NCI-H345 treated with DMSO at 0.1 percent for 48 hours (cell line): ENCODE results near the gene HIC2.
"Not testable (repeated sequence)": the region's sequence is repeated elsewhere in the genome, so short reads cannot be mapped to it uniquely, and the experiment has no call there.

Experiments
- DNase-seq: peaks from one replicate; lab custom pipeline; 2025; ENCODE audit not compliant: unreplicated experiment; lab: John Stamatoyannopoulos, UW

The HIC2 gene

DNA sequence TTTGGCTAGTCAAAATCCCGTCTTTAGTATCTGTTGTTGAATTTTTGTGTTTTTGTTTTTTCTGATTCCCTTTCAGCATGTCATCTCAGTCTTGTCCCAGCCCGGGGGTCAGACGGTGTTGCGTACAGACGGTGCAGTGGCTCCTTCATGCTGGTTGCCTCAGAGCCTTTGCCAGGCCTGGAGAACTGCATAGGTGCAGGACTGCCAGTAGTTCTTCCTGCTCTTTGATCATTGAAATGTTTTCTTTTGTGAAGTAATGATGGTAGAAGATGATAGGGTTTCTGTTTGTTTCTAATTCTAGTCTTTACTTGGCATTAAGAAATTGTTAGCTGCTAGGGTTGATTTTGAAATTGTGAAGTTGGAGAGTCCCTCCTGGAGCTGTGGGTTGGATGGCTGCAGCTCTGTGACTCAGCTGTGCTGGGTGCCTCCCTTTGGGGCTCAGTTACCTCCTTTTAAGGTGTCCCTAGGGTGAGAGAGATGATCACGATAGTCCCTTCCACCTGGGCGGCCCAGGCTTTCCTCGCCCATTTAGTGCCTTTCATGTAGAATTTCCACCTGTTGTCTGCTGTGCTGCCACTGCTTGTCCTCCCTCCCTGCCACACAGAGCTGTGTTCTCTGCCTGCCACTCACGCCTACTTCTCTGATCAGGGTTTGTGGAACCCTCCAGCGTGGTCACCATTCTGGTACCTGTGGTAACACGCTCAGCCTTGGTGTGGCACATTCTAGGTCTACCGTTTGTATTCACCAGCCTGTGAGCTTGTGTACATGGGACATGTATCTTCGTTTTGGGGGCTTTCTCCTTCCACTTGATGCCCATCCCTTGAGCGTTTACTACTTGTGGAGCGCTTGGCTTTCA is 17.4 kb downstream of the HIC2 start:
- not testable (repeated sequence) for DNase-seq

DNA sequence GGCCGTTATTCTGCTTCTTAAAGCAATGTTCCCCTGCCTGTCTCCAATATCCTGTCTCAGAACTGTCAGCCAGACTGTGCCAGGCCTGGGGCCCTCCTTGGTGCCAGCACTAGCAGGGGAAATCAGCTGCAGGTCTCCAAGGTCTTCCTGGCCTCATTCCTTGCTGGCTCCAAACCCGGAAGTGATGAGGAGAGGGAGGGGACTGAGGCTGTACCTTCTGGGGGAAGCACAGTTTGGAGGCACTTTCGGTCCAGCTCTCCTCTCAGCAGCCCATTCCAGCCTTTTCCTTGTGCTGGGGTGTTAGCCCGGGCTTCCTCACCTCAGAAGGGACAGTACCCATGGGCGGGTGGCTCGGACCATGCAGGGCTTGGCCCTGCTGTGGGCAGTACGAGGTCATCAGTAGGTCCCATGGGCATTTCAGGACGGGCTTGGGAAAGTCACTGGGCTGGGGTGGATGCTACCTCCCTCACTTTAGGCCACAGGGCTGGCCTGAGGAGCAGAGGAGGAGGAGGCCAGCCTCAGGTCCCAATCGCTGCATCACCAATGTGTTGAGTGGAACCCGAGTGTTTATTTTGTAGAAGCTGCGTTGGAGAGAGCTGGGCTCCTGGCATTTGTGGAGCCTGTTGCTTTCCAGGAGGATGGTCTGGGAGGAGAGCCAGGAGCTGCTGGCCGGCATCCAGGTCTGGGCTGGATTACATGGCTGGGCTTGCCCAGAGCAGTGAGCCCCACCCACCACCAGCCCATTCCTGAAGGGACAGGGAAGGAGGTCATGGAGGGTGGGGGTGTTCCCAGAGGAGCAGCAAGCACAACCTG is 19.0 kb downstream of the HIC2 start:
- DNase-seq = not testable (repeated sequence)

DNA sequence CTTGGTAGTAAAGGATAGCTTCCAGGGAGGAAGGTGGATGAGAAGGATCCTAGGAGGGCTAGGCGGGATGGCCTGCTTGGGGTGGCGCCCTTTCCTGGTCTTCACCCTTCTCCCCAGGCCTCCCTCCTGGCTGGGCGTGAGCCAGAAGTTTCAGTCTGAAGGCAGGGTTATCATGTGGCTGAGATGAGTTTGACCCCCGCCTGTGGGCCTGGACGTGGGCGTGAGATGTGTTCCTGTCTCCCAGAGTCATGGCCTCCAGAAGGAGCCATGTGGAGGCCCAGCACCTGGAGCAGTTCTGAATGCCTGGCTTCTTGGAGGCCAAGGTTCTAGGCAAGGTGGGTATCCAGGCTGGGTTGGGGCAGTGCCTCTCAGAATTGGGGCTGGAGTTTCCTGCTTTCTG is 20.8 kb downstream of the HIC2 start:
- not testable (repeated sequence) for DNase-seq

DNA sequence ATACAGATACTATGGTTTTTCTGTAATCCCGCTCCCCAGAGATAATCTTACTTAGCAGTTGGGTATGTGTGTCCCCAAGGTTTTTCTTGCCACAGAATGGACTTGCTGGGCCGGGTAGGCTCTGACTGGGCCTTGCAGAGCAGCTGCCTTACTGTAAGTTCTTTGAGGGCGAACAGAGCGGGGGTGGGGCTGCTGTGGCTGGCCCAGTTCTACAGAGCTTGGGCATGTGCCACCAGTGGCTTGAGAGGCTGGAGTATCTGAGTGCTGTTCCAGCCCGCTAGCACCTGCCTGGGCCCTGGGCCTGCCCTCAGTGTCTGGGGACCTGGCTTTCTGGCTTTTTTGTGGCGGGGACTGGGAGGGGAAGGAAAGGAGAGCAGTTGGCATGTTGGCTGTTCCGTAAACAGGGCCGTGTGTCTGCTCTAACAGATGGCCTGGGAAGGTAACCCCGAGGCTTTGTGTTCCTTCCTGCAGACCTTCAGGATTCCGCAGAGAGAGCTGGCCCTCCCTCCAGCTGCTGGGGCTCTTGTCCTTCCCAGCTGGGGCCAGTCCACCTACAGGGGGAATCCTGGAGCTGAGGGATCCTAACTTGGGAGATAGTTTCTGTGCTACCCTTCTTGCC is 23.0 kb downstream of the HIC2 start:
- not testable (repeated sequence) for DNase-seq

GRCh38 chr22:21440676-21441075 is 23.5 kb downstream of the HIC2 start:
- not testable (repeated sequence) for DNase-seq

DNA sequence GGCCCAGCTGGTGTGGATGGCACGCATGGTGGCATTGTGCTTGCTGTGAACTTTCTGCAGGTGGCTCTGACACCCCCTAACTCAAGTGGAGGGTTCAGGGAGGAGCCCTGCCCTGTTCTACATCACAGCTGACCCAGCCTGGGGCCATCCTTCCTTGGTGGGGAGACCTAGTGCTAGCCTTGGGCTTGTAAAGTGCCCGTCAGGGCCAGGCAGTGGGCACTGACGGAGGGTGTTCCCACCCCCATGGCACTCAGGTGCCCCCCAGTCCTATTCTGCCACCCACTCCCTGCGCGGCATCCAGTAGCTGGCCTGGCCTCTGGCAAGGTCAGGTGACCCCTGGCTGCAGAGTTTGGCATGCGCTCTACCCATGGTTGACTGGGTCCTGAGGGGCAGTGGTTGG is 24.0 kb downstream of the HIC2 start:
- DNase-seq = not testable (repeated sequence)

GRCh38 chr22:21442123-21442522 is 25.0 kb downstream of the HIC2 start:
- not testable (repeated sequence) for DNase-seq

DNA sequence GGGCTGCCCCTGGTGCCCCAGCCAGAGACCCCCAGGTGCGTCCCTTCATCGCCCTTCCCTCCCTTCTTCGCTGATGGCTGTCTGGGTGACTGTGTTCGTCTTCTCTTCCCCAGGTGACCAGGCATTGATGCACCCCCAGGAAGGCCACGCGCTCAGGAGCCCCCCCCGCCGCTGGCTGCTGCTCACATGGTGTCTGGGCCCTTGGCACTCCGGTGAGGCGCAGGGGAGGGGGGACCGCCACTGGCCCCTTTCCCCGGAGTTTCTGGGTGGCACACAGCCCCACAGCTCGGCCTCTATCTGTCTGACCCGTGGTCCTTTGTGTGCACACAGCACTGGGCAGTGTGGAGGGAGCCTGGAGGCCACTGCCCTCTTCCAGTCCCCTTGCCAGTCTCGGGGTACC is 25.5 kb downstream of the HIC2 start:
- DNase-seq = not testable (repeated sequence)

DNA sequence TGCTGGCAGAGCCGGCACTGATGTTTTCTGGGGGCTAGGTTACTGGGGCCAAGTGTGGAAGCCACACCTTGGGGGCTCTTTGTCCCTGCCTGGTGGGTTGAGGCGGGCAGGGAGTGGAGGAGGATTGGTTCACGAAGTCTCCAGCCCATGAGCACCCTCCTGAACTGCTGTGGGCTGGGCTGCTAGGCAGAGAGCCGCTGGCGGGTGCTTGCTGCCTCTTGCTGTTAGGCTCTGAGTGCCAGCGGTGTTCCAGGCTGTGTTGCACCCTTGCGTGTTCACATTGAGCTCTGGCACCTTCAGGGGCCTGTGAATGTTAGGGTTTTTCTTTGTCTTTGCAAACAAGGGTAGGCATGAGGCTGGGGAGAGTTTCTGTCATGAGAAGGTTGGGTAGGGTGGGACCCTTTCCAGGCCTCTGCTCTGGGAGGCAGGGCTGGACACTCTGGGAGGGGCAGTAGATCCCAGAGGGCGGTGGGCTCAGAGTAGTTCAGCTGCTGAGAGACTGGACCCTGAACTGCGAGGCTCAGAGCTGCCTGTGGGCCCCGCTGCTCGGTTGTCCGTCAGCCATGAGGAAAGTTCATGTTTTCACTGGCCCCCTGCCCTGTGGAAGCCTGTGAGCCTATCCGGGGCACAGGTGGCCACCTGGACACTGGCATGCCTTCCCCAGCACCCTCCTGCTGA is 26.0 kb downstream of the HIC2 start:
- no peak for DNase-seq

- no peak for DNase-seq
These were observed 26.7 kb downstream of the HIC2 start for GRCh38 chr22:21443735-21444421.

GRCh38 chr22:21444701-21445436 is 27.7 kb downstream of the HIC2 start:
- no peak for DNase-seq

GRCh38 chr22:21445437-21446127 is 28.4 kb downstream of the HIC2 start:
- DNase-seq = no peak

GRCh38 chr22:21446128-21446826 is 29.1 kb downstream of the HIC2 start:
- DNase-seq = no peak

DNA sequence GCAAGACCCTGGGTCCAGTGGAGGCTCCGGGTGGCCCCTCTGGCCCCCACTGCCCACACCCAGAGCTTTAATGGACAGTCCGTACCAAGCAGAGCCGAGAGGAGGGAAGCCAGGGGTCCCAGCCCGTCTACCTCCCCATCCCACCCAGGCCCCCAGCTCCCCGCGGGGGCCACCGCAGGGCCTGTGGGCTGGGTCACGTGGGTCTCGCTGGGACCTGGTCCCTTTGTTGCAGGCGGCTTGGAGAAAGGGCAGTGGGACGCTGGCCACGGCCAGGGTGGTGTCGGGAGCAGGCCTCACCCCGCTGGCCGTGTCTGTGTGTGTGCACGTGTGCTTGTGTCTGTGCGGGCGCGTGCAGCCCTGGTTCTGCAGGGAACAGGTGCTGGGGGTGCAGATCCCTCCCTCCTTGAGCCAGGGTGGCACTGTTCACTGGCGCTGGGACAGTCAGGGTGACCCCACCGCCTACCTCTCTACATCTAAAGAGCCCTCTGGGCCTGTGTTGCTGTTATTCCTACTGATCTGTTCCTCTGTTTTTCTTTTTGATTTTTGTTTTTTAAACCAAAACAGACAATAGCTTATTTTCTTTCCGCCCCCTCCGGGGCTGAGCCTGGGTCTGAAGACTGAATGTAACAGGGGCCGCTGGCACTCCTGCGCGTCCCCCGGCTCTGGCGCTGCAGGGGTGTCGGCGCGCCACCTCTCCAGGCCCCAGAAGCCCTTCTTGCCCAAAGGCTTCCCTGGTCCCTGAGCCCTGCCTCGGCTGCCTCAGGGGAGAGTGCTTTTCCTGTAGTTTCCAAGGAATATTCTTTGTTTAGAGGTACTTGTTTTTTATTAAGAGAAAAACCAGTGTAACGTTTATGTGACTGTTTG is 29.9 kb downstream of the HIC2 start:
- no peak for DNase-seq

DNA sequence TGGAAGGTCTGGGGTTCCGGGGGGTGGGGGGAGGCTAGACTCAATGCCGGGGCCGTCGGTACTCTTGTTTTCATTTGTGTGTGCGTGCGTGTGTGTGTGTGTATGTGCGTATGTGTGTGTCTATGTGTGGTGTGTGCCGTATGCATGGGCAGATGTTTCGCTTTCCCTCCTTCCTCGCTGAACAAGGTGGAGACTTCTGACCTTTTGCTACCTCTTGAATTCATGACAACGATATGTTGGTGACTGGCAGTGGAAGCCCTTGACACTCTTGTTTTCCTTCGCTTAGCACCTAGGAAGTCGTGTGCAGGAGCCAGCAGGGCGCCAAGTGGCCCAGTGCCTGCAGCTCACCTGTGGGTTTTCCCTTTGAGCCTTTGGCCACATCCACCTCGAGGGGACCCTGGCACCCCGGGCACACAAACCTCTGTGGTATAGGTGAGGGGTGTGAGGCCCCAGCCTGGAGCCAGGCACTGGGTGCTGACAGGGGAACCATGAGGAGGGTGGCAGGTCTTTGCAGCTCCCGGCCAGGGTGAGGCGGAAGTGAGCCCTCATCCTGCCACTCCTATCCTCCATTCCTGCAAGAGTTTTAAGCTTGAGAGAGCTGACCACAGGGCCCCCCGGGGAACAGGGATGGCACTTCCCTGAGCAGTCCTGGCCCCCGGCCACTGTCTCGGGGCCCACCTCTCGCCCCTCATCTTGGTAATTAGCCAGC is 30.7 kb downstream of the HIC2 start:
- DNase-seq = no peak

DNA sequence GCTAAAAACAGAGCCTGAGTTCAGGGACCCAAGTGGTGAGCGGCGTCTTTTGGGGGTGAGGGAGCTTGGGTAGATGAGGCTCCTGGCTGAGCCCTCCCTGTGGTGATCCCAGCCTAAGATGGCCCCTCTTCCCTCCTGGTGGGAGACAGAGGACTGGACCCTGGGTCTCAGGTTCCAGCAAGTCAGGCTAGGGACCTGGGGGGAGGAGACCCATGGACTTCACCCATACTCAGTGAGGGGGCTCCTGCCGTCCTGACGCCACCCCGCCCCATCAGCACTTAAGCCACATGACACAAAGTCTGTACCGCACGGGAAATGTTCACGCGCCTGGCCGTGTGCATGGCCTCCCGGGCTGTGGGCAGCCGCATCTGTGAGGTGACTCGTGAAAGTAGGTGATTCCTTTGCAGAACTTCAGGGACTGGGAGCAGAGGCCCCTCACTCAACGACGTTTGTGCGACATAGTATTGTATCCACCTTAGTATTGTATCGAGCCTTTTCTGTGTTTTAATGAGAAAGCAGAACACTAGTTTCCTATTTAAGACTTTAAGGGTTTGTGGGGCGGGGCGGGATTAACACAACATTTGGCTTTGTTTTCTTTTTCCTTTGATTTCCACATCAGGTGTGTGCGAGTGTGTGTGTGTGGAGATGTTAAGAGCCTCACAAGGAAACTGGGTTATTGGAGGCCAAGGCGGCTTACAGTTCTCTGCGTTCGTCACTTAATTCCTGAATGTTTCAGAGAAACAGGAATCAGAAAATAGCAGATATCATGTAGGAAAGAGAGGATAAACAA is 31.7 kb downstream of the HIC2 start:
- no peak for DNase-seq
